Liver (tissue), 9 donors: ENCODE results near the gene RNU5D-1. TPM values are rescaled to one million over a fixed set of nuclear protein-coding genes. Genes with fewer than 3 reads are reported as not detected.
A peak's percentile ranks its signal among the peaks of the same experiment; 100 is the strongest.

ENCODE experiments used
- DNase-seq: peaks from one replicate; pipeline ENCODE4 v3.0.0-alpha.2; 2017; ENCODE audit warnings: low spot score
- H3K27ac ChIP-seq, 2 donors: one replicate each; pipeline ENCODE4 v1.7.0; 2013; ENCODE audit warnings: inconsistent platforms in 2 of 2, low read length in 2 of 2, control low read depth in 1 of 2, low read depth in 1 of 2, mild to moderate bottlenecking in 1 of 2
- H3K27me3 ChIP-seq, 4 donors: one replicate each; pipeline versions ENCODE4 v1.6.1 to v1.7.0; 2013; ENCODE audit warnings: low read length in 3 of 4, inconsistent platforms in 1 of 4, mild to moderate bottlenecking in 1 of 4, moderate library complexity in 1 of 4; ENCODE audit not compliant: control insufficient read depth in 4 of 4, insufficient read depth in 4 of 4
- H3K36me3 ChIP-seq, 4 donors: one replicate each; pipeline versions ENCODE4 v1.6.1 to v1.7.0; 2013; ENCODE audit warnings: low read length in 3 of 4, mild to moderate bottlenecking in 3 of 4, low read depth in 1 of 4, moderate library complexity in 1 of 4; ENCODE audit not compliant: control insufficient read depth in 4 of 4, insufficient read depth in 3 of 4
- H3K4me1 ChIP-seq, 4 donors: one replicate each; pipeline versions ENCODE4 v1.6.1 to v1.7.0; 2013; ENCODE audit warnings: low read length in 3 of 4, mild to moderate bottlenecking in 3 of 4, moderate library complexity in 1 of 4; ENCODE audit not compliant: control insufficient read depth in 4 of 4, insufficient read depth in 4 of 4
- H3K4me3 ChIP-seq, 3 donors: one replicate each; pipeline versions ENCODE4 v1.6.1 to v1.7.0; 2013; ENCODE audit warnings: low read length in 3 of 3, control low read depth in 1 of 3, low read depth in 1 of 3, mild to moderate bottlenecking in 1 of 3
- H3K9ac ChIP-seq, 2 donors: one replicate each; pipeline ENCODE4 v1.7.0; 2013; ENCODE audit warnings: low read length in 2 of 2, mild to moderate bottlenecking in 2 of 2, moderate library complexity in 2 of 2, control low read depth in 1 of 2, low read depth in 1 of 2
- H3K9me3 ChIP-seq, 4 donors: one replicate each; pipeline versions ENCODE4 v1.6.1 to v1.7.0; 2013; ENCODE audit warnings: low read length in 3 of 4; ENCODE audit not compliant: control insufficient read depth in 4 of 4
- EGR1 ChIP-seq, 2 donors: IDR thresholded peaks; 2 replicates each; pipeline ENCODE4 v1.6.1; 2016 to 2018; ENCODE audit warnings: antibody characterized with exemption in 2 of 2, low read depth in 2 of 2
- FOXA1 ChIP-seq: IDR thresholded peaks from 2 replicates; pipeline ENCODE4 v1.6.1; 2016; ENCODE audit warnings: antibody characterized with exemption
- GABPA ChIP-seq, 2 donors: IDR thresholded peaks in 1 of 2; conservative IDR thresholded peaks in 1 of 2; 2 replicates each; pipeline ENCODE4 v1.6.1; 2016; ENCODE audit warnings: antibody characterized with exemption in 2 of 2, mild to moderate bottlenecking in 1 of 2, moderate library complexity in 1 of 2
- HNF4A ChIP-seq, 2 donors: conservative IDR thresholded peaks; 2 replicates each; pipeline ENCODE4 v1.6.1; 2016; ENCODE audit warnings: antibody characterized with exemption in 2 of 2, mild to moderate bottlenecking in 2 of 2
- HNF4G ChIP-seq: IDR thresholded peaks from 2 replicates; pipeline ENCODE4 v1.6.1; 2016; ENCODE audit warnings: antibody characterized with exemption
- JUND ChIP-seq, 2 donors: IDR thresholded peaks; 2 replicates each; pipeline ENCODE4 v1.6.1; 2016; ENCODE audit warnings: antibody characterized with exemption in 2 of 2
- NR2F2 ChIP-seq: IDR thresholded peaks from 2 replicates; pipeline ENCODE4 v1.6.1; 2016; ENCODE audit warnings: antibody characterized with exemption
- RAD21 ChIP-seq, 2 donors: IDR thresholded peaks; 2 replicates each; pipeline ENCODE4 v1.6.1; 2016; ENCODE audit warnings: antibody characterized with exemption in 2 of 2, mild to moderate bottlenecking in 2 of 2
- RXRA ChIP-seq, 2 donors: IDR thresholded peaks; 2 replicates each; pipeline ENCODE4 v1.6.1; 2017 to 2018; ENCODE audit warnings: antibody characterized with exemption in 2 of 2, mild to moderate bottlenecking in 1 of 2
- SP1 ChIP-seq: IDR thresholded peaks from 2 replicates; pipeline ENCODE4 v1.6.1; 2018; ENCODE audit warnings: antibody characterized with exemption, mild to moderate bottlenecking
- TAF1 ChIP-seq: conservative IDR thresholded peaks from 2 replicates; pipeline ENCODE4 v1.6.1; 2016; ENCODE audit warnings: antibody characterized with exemption, mild to moderate bottlenecking
- YY1 ChIP-seq: IDR thresholded peaks from 2 replicates; pipeline ENCODE4 v1.6.1; 2016; ENCODE audit warnings: antibody characterized with exemption, mild to moderate bottlenecking
- WGBS: extraction: QIAGEN DNeasy Blood & Tissue Kit; methylation state at CpG from one replicate; pipeline ENCODE4 v1.1.7; 2013; 5-methylcytosine and 5-hydroxymethylcytosine counted together
- polyA plus RNA-seq, 2 donors: library from polyadenylated mRNA; stranded (reverse) in 1 of 2; unstranded in 1 of 2; fragments of 200-250 nt in 1 of 2; fragments of >200 nt in 1 of 2; fragmentation: Nextera tagmentation in 1 of 2; extraction: Ambion mirVana in 1 of 2; gene quantifications; one replicate each; pipeline versions ENCODE4 v1.2.1 to v1.2.3, GENCODE V29; 2013 to 2015
- total RNA-seq, 2 donors: library from RNA; depleted of rRNA; stranded (reverse); fragments of >200 nt; gene quantifications; one replicate each; pipeline ENCODE4 v1.2.3, GENCODE V29; 2014
- TF ChIP-seq, protein P1 (sequence below): IDR thresholded peaks from 2 replicates; pipeline ENCODE4 v1.6.1; 2016; ENCODE audit warnings: antibody characterized with exemption
- TF ChIP-seq, protein P2 (sequence below): IDR thresholded peaks from 2 replicates; pipeline ENCODE4 v1.6.1; 2016; ENCODE audit warnings: antibody characterized with exemption
- TF ChIP-seq, protein P3 (sequence below): fragments of 150-350 bp; IDR thresholded peaks from 2 replicates; pipeline ENCODE4 v1.5.1; 2017; ENCODE audit warnings: improper control_type of control experiment, low read depth, low read length; ENCODE audit not compliant: missing input control
- TF ChIP-seq, protein P4 (sequence below): IDR thresholded peaks from 2 replicates; pipeline ENCODE4 v1.6.1; 2016; ENCODE audit warnings: antibody characterized with exemption, mild to moderate bottlenecking
- donor health status: healthy.
- donor health status: healthy.
- donor health status: healthy.
- donor health status: healthy.
- donor health status: healthy.

Gene RNU5D-1
- total and polyA plus RNA-seq, 4 donors = not detected

DNA sequence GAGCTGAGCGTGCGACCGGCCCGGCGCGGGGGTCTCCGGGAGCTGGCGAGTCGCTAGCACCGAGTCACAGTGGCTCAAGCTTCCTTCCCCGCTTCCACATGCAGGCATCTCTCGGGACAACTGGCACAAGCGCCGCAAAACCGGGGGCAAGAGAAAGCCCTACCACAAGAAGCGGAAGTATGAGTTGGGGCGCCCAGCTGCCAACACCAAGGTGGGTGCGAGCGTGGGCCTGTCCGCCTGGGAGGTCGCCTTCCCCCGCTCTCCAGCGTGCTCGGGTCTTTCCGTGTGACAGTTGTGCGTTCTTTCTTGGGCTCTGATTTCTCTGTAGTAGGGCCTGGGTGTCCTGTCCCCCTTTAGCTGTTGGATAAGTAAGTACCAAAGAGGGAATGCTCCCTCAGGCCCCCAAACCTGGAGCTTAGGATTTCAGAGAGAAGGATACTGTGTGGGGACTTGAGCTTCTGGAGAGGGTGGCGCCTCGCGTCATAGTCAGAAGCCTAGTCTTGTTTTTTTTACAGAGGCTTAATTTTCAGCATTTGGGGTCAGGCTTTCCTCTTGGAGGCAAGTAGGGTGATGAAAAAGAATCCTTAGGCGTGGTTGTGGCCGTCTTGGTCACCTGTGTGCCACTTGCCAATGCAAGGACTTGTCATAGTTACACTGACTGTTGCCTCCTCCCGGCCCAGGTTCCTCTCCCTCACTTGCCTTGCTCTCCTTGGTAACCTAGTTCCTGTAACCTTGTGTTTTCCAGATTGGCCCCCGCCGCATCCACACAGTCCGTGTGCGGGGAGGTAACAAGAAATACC, 45.2 kb upstream of the RNU5D-1 start:
- Histone ChIP-seq H3K9me3 (no peaks in the 10 kb centered on the region), H3K4me1 (peaks cover 0 to 17% (median 8%) of the 10 kb centered on the region in 4 donors), H3K9ac (peak overlapping the region; percentile 86 to 96), H3K4me3 (peak overlapping the region; percentile 75 to 97 (median 96)), H3K27ac (peak overlapping the region; percentile 92 to 99), H3K36me3 (peaks cover 5 to 29% (median 17%) of the 10 kb centered on the region in 4 donors), H3K27me3 (no peaks in the 10 kb centered on the region)
- 14% methylated on average over 36 of the region's 36 CpGs for WGBS
- DNase-seq = no peak
- TF ChIP-seq, protein P1, sequence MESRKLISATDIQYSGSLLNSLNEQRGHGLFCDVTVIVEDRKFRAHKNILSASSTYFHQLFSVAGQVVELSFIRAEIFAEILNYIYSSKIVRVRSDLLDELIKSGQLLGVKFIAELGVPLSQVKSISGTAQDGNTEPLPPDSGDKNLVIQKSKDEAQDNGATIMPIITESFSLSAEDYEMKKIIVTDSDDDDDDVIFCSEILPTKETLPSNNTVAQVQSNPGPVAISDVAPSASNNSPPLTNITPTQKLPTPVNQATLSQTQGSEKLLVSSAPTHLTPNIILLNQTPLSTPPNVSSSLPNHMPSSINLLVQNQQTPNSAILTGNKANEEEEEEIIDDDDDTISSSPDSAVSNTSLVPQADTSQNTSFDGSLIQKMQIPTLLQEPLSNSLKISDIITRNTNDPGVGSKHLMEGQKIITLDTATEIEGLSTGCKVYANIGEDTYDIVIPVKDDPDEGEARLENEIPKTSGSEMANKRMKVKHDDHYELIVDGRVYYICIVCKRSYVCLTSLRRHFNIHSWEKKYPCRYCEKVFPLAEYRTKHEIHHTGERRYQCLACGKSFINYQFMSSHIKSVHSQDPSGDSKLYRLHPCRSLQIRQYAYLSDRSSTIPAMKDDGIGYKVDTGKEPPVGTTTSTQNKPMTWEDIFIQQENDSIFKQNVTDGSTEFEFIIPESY = no peak
- TF ChIP-seq NR2F2 = no peak
- no peak for TF ChIP-seq JUND (IDR thresholded peaks at IDR 0.05)
- TF ChIP-seq, protein P2, sequence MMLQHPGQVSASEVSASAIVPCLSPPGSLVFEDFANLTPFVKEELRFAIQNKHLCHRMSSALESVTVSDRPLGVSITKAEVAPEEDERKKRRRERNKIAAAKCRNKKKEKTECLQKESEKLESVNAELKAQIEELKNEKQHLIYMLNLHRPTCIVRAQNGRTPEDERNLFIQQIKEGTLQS = no peak
- no peak for TF ChIP-seq GABPA (IDR thresholded peaks at IDR 0.05 in 1 of 2, conservative IDR thresholded peaks at IDR 0.05 in 1 of 2)
- TF ChIP-seq HNF4A (conservative IDR thresholded peaks at IDR 0.05) = no peak
- TF ChIP-seq, protein P3, sequence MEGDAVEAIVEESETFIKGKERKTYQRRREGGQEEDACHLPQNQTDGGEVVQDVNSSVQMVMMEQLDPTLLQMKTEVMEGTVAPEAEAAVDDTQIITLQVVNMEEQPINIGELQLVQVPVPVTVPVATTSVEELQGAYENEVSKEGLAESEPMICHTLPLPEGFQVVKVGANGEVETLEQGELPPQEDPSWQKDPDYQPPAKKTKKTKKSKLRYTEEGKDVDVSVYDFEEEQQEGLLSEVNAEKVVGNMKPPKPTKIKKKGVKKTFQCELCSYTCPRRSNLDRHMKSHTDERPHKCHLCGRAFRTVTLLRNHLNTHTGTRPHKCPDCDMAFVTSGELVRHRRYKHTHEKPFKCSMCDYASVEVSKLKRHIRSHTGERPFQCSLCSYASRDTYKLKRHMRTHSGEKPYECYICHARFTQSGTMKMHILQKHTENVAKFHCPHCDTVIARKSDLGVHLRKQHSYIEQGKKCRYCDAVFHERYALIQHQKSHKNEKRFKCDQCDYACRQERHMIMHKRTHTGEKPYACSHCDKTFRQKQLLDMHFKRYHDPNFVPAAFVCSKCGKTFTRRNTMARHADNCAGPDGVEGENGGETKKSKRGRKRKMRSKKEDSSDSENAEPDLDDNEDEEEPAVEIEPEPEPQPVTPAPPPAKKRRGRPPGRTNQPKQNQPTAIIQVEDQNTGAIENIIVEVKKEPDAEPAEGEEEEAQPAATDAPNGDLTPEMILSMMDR = no peak
- TF ChIP-seq RXRA (IDR thresholded peaks at IDR 0.05) = no peak
- no peak for TF ChIP-seq EGR1 (IDR thresholded peaks at IDR 0.05; ENCODE audit: low read depth in 2 of 2)

DNA sequence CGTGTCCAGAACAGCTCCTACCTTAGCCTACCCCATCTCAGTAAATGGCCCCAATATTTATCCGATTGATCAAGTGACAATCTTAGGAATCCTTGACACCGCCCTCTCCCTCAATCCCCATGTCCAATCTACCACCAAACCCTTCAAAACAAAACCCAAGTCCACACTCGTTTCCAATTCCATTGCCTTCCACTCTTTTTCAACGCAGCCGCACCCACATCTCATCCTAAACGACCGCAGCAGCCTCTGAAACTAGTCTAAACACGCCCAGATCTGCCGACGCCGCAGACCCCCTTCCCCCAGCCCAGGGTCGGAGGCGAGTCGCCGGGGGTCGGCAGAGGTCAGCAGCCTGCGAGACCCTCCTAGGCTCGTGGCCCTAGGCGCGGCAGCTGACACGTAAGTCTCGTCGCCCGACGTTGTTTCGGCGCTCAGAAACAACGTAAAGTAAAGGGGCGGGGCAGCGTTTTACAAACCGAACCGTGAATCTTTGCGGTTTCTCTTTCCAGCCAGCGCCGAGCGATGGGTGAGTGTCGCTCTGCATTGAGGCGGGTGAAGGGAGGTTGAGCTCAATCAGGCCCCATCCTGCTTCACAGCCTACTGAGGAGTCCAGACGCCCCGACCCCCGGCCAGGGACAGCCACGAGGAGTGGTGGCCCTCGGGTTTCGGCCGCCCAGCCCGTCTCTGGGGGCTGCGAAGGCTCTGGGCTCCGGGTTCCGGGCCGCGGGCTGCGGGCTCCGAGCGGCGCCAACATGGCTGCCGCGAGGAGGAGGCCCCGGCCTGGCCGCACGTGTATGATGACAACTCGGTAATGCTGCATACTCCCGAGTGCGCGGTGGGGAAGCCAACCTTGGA, 44.3 kb upstream of the RNU5D-1 start, which contains the start of gene RPS8:
TSS of gene RPS8 (plus strand) at position 463 of the 852 bp plus-strand sequence. CDS start at position 520, 57 bp downstream.
- Histone ChIP-seq H3K9me3 (no peaks in the 10 kb centered on the region), H3K9ac (peak within 1 kb of the TSS; percentile 96 to 99), H3K27ac (peak within 1 kb of the TSS; percentile 92 to 99), H3K36me3 (peaks cover 5 to 26% (median 16%) of the 10 kb centered on the region in 4 donors), H3K4me3 (peak within 1 kb of the TSS; percentile 75 to 97 (median 96)), H3K27me3 (no peaks in the 10 kb centered on the region), H3K4me1 (peaks cover 0 to 17% (median 8%) of the 10 kb centered on the region in 4 donors)
- DNase-seq = peak; percentile 91
- under 1% methylated on average over 65 of the region's 65 CpGs for WGBS
- TF ChIP-seq FOXA1 = no peak
- no peak for TF ChIP-seq HNF4A (conservative IDR thresholded peaks at IDR 0.05)
- peak in 1 of 2 donors; percentile 32 for TF ChIP-seq RAD21 (IDR thresholded peaks at IDR 0.05)
- peak in 1 of 2 donors; percentile 31 for TF ChIP-seq JUND (IDR thresholded peaks at IDR 0.05)
- TF ChIP-seq RXRA (IDR thresholded peaks at IDR 0.05) = peak; percentile 57 to 65
- TF ChIP-seq, protein P4, sequence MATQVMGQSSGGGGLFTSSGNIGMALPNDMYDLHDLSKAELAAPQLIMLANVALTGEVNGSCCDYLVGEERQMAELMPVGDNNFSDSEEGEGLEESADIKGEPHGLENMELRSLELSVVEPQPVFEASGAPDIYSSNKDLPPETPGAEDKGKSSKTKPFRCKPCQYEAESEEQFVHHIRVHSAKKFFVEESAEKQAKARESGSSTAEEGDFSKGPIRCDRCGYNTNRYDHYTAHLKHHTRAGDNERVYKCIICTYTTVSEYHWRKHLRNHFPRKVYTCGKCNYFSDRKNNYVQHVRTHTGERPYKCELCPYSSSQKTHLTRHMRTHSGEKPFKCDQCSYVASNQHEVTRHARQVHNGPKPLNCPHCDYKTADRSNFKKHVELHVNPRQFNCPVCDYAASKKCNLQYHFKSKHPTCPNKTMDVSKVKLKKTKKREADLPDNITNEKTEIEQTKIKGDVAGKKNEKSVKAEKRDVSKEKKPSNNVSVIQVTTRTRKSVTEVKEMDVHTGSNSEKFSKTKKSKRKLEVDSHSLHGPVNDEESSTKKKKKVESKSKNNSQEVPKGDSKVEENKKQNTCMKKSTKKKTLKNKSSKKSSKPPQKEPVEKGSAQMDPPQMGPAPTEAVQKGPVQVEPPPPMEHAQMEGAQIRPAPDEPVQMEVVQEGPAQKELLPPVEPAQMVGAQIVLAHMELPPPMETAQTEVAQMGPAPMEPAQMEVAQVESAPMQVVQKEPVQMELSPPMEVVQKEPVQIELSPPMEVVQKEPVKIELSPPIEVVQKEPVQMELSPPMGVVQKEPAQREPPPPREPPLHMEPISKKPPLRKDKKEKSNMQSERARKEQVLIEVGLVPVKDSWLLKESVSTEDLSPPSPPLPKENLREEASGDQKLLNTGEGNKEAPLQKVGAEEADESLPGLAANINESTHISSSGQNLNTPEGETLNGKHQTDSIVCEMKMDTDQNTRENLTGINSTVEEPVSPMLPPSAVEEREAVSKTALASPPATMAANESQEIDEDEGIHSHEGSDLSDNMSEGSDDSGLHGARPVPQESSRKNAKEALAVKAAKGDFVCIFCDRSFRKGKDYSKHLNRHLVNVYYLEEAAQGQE = peak; percentile 91
- TF ChIP-seq EGR1 (IDR thresholded peaks at IDR 0.05; ENCODE audit: low read depth in 2 of 2) = no peak
- TF ChIP-seq HNF4G = no peak
- peak; percentile 77 for TF ChIP-seq NR2F2
- peak; percentile 92 for TF ChIP-seq YY1
- TF ChIP-seq, protein P1 = peak; percentile 94
- TF ChIP-seq, protein P3 = no peak
- peak; percentile 97 for TF ChIP-seq TAF1
- TF ChIP-seq SP1 = peak; percentile 75
